Measurements from ENCODE around the gene ARPC5L.

- TF ChIP-seq CTCF (IDR thresholded peaks at IDR 0.05) (no peak), POLR2A (IDR thresholded peaks at IDR 0.05) (no peak)
These were observed 9.2 kb downstream of the ARPC5L start for GRCh38 chr9:124871156-124871561.
